ENCODE results near the gene CD27. TPM values are rescaled to one million over a fixed set of nuclear protein-coding genes. Genes with fewer than 3 reads are reported as not detected.
"Not testable (repeated sequence)": the region's sequence is repeated elsewhere in the genome, so short reads cannot be mapped to it uniquely, and the experiment has no call there.

The CD27 gene
- total RNA-seq, 2 experiments from 2014 or later, result 115 to 134 TPM

DNA sequence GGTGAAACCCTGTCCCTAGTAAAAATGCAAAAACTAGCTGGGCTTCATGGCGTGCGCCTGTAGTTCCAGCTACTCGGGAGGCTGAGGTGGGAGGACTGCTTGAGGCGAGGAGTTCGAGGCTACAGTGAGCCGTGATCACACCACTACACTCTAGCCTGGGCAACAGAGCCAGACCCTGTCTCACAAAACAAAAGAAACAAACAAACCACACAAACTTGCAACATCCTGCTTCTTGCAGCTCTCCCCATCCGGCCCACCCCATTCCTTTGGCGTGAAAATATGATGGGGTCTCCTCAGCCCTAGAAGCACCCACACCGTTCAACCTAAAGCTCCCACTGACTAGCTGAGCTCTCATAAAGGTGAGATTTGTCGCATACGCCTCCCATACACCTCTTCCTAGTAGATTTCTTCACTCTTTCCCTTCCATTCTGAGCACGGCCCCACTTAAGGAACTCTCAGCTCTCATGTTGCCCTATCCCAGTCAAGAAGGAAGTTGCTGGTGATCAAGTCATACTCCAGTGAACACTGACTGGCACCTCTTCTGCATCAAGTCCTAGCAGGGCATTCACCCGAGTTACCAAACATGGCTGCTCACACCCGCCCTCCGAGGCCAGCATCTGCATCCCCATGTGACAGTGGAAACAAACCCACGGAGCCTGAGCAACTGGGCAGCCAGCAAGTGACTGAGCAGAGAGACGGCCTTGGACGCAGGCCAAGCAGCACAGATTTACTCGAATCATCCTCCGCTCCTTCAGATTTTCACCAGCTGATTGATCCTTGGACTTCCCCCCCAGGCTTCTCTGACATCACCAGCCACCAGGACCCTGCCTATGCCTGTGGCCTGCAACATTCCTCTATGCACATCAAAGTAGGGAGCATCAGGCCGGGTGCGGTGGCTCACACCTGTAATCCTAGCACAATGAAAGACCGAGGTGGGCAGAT lies 18.9 kb upstream of the CD27 start:
- ChIA-PET CTCF (interaction anchor here (0.6 to 3.1 kb wide), 14 partner anchors 9 to 139 kb away, joined by 3 to 18 read pairs (median 5); partner anchors contain the start of genes GAPDH, MRPL51, TAPBPL and VAMP1), POLR2A (interaction anchor here (0.6 to 0.7 kb wide), 2 partner anchors 67 to 93 kb away, joined by 3 read pairs; partner anchors contain the start of gene MRPL51)
- H3K36me3 Mint-ChIP-seq (ENCODE audit: low read depth), result no peaks in the 10 kb centered on the region
- peaks cover 61% of the 10 kb centered on the region for H3K4me1 Mint-ChIP-seq
- DNase-seq, result no peak
- no peaks in the 10 kb centered on the region for H3K9me3 Mint-ChIP-seq
- H3K27ac Mint-ChIP-seq, result peak overlapping the region; percentile 89
- peaks cover under 1% of the 10 kb centered on the region for H3K27me3 Mint-ChIP-seq
- H3K4me3 Mint-ChIP-seq, result no peak overlapping the region

DNA sequence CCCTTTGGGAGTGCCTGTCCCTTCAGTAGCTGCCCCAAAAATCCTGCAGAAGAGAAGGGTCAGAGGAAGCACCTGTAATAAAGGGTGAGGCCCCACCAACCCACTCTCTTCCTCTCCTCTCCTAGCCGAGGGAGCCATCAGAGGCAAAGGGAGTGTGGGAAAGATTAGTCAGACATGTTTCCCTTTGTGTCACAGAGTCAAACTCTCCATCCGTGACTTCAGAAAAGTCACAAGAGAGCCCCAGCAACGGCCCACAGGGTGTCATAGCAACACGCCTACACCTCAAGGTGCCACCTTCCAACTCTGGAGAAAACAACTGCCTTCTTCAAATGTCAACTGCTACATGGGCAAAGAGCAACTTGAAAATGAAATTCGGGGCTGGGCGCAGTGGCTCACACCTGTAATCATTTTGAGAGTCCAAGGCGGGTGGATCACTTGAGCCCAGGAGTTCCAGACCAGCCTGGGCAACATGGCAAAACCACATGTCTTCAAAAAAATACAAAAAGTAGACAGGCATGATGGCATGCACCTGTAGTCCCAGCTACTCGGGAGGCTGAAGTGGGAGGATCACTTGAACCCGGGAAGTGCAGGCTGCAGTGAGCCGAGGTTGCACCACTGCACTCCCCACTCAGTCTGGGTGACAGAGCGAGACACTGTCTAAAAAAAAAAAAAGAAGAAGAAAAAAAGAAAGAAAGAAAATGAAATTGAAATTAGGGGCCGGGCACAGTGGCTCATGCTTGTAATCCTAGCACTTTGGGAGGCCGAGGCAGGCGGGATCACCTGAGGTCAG lies 17.7 kb upstream of the CD27 start:
- Mint-ChIP-seq H3K27me3 (no peaks in the 10 kb centered on the region), H3K27ac (peak overlapping the region; percentile 89), H3K9me3 (no peaks in the 10 kb centered on the region), H3K4me1 (peaks cover 69% of the 10 kb centered on the region), H3K36me3 (ENCODE audit: low read depth) (no peaks in the 10 kb centered on the region), H3K4me3 (peak overlapping the region; percentile 42)
- peak; percentile 86 for DNase-seq
- ChIA-PET POLR2A (interaction anchor here (1.3 kb wide), 1 partner anchor 107 kb away, joined by 3 read pairs; the partner anchor contains the start of gene GAPDH), CTCF (interaction anchor here (1.0 to 3.1 kb wide), 11 partner anchors 8 to 114 kb away, joined by 3 to 18 read pairs (median 4); partner anchors contain the start of gene TAPBPL)

DNA sequence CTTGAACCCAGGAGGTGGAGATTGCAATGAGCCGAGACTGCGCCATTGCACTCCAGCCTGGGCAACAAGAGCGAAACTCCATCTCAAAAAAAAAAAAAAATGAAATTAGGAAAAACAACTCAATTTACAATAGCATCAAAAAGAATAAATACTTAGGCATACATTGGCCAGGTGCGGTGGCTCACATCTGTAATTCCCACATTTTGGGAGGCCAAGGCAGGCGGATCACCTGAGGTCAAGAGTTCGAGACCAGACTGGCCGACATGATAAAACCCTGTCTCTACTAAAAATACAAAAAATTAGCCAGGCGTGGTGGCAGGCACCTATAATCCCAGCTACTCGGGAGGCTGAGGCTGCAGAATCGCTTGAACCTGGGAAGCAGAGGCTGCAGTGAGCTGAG lies 17.0 kb upstream of the CD27 start:
- ChIA-PET CTCF (interaction anchor here (0.6 to 3.1 kb wide), 7 partner anchors 8 to 112 kb away, joined by 3 to 18 read pairs (median 4); partner anchors contain the start of gene TAPBPL), POLR2A (interaction anchor here (1.3 kb wide), 1 partner anchor 106 kb away, joined by 3 read pairs; the partner anchor contains the start of gene GAPDH)
- not testable (repeated sequence) for H3K27me3 Mint-ChIP-seq; H3K36me3 Mint-ChIP-seq (ENCODE audit: low read depth); H3K4me3 Mint-ChIP-seq; DNase-seq; H3K9me3 Mint-ChIP-seq
- peak overlapping the region; percentile 89 for H3K27ac Mint-ChIP-seq
- peaks cover 72% of the 10 kb centered on the region for H3K4me1 Mint-ChIP-seq

DNA sequence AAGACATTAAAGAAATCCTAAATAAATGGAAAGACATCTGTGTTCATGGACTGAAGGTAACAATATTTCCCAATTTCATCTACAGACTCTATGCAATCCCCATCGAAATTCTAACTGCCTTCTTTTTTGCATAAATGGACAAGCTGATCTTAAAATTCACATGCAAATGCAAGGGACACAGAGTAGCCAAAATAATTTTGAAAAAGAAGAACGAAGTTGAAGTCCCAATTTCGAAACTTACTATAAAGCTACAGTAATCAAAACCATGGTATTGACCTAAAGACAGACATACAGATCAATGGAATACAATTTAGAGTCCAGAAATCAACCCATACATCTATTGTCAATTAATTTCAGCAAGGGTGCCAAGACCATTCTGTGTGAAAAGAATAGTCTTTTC lies 16.4 kb upstream of the CD27 start:
- peaks cover 72% of the 10 kb centered on the region for H3K4me1 Mint-ChIP-seq
- no peak overlapping the region for H3K4me3 Mint-ChIP-seq

DNA sequence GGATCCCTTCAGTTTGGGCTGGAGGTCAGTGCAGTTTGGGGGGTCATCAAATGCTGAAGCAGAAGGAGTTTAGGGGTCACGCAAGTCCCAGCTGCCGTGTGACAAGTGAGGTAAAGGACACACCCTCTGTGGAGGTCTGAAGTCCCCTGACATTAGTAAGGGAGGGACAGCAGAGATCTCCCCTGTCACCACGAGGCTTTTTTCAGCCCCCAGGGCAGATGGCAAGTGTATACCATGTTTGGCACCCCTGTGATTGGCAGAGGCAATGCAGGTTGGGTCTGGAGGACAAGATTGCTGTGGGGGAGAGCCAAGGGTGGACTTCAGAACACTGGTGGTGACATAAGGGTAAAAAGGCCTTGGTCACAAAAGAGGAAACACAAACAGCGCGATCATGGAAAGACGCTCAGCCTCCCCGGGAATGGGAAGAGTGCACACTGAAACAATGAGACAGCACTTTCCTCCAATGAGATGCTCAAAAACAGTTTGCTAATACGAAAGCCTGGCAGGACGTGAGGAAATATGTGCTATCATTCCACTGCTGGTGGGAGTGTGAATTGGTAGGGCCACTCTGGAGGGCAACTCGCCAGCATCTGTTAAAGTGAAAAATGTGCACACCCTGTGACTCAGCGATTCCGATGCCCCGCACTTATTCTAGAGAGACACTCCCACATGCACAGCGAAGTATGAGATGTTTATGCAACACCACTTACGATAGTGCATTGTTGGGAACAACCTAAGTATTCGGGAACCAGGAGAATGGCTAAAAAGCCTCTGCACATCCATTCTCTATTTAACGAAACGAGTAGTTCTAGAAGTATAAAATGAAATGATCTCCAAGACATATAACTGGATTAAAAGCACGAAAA lies 14.4 kb upstream of the CD27 start:
- H3K27ac Mint-ChIP-seq, result peak overlapping the region; percentile 57
- no peak for DNase-seq
- H3K27me3 Mint-ChIP-seq, result no peaks in the 10 kb centered on the region
- no peak overlapping the region for H3K4me3 Mint-ChIP-seq
- POLR2A ChIA-PET, result no interaction called here
- CTCF ChIA-PET, result interaction anchor here (0.6 kb wide), 1 partner anchor 124 kb away, joined by 3 read pairs; no protein-coding TSS in a partner anchor
- H3K4me1 Mint-ChIP-seq, result peaks cover 73% of the 10 kb centered on the region
- H3K9me3 Mint-ChIP-seq, result no peaks in the 10 kb centered on the region
- no peaks in the 10 kb centered on the region for H3K36me3 Mint-ChIP-seq (ENCODE audit: low read depth)

More for the DNA sequence above, 16.4 kb upstream of the CD27 start:
- Mint-ChIP-seq H3K9me3 (no peaks in the 10 kb centered on the region), H3K27me3 (no peaks in the 10 kb centered on the region), H3K27ac (peak overlapping the region; percentile 89), H3K36me3 (ENCODE audit: low read depth) (no peaks in the 10 kb centered on the region)
- CTCF ChIA-PET, result interaction anchor here (0.6 to 1.5 kb wide), 3 partner anchors 14 to 111 kb away, joined by 3 to 4 read pairs (median 3); partner anchors contain the start of gene TAPBPL
- DNase-seq, result no peak
- POLR2A ChIA-PET, result no interaction called here

DNA sequence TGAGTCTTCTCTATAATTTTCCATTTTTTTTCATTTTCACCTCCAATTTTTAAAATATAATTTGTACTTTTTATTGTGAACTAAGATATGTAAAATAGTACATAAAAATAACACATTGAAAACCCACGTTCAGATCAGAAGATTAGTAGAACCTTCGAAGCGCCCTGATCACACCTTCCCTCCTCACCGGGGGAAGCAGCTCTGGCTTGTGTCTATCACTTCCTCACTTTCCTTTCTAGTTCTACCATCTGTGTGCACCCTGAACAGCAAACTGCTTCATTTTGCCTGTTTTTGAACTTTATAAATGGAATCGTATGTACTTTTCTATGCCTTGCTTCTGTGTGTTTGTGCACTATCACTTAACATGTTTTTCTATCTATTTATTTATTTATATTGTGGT lies 11.8 kb upstream of the CD27 start:
- POLR2A ChIA-PET, result no interaction called here
- CTCF ChIA-PET, result interaction anchor here (0.6 to 5.5 kb wide), 7 partner anchors 10 to 33 kb away, joined by 3 to 37 read pairs (median 8); partner anchors contain the start of genes CD27 and TAPBPL
- no peak for DNase-seq
- no peaks in the 10 kb centered on the region for H3K9me3 Mint-ChIP-seq
- peaks cover 53% of the 10 kb centered on the region for H3K4me1 Mint-ChIP-seq
- H3K4me3 Mint-ChIP-seq, result no peak overlapping the region
- no peaks in the 10 kb centered on the region for H3K27me3 Mint-ChIP-seq
- no peaks in the 10 kb centered on the region for H3K36me3 Mint-ChIP-seq (ENCODE audit: low read depth)
- H3K27ac Mint-ChIP-seq, result peak overlapping the region; percentile 78

DNA sequence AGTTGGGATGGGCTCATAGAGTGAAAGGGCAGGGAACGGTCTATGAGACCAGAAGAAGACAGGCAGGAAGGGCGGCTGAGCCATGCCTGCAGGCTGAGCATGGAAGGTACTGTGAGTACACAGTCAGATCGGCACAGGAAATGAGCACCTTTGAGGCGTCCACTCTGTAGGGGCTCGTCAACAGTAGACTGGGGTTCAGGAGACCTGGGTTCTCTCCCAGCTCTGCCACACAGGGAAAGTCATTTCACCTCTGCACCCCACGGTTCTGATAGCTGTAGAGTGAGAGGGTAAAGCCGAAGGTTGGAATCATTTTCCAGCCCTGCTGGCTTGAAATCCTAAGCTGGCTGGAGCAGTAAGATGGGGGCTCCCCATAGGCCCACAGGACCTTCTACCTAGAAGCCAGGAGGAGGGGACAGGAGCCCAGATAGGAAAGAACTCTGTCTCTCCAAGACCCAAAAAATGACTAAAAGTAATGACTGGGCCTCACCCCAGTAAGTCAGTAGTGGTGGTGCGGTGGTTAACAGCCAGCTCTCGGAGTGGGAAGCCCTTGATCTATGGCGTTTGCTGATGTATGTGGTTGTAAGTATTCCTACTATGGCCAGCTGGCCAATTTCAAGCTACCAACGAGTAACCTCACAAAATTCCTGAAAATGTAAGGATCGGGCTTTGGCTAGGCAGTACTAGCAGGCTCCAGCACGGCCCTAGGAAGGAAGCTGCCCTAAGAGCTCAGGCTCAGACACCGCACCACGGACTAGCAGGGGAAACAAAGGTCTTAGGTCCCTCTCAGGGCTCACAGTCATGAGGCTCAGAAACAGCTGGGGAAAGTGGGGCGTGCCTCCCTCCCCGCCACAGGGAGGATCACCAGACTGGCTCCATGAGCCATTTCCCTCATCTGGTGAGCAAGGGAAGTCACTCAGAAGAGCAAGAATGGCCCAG lies 10.3 kb upstream of the CD27 start:
- H3K27me3 Mint-ChIP-seq, result no peaks in the 10 kb centered on the region
- no peaks in the 10 kb centered on the region for H3K9me3 Mint-ChIP-seq
- H3K27ac Mint-ChIP-seq, result peak overlapping the region; percentile 93
- H3K4me1 Mint-ChIP-seq, result peaks cover 52% of the 10 kb centered on the region
- CTCF ChIA-PET, result interaction anchor here (0.5 to 5.5 kb wide), 11 partner anchors 8 to 52 kb away, joined by 3 to 37 read pairs (median 7); partner anchors contain the start of genes CD27 and TAPBPL
- POLR2A ChIA-PET, result interaction anchor here (1.5 kb wide), 1 partner anchor 26 kb away, joined by 8 read pairs; no protein-coding TSS in a partner anchor
- DNase-seq, result peak; percentile 56
- H3K36me3 Mint-ChIP-seq (ENCODE audit: low read depth), result no peaks in the 10 kb centered on the region
- H3K4me3 Mint-ChIP-seq, result no peak overlapping the region

DNA sequence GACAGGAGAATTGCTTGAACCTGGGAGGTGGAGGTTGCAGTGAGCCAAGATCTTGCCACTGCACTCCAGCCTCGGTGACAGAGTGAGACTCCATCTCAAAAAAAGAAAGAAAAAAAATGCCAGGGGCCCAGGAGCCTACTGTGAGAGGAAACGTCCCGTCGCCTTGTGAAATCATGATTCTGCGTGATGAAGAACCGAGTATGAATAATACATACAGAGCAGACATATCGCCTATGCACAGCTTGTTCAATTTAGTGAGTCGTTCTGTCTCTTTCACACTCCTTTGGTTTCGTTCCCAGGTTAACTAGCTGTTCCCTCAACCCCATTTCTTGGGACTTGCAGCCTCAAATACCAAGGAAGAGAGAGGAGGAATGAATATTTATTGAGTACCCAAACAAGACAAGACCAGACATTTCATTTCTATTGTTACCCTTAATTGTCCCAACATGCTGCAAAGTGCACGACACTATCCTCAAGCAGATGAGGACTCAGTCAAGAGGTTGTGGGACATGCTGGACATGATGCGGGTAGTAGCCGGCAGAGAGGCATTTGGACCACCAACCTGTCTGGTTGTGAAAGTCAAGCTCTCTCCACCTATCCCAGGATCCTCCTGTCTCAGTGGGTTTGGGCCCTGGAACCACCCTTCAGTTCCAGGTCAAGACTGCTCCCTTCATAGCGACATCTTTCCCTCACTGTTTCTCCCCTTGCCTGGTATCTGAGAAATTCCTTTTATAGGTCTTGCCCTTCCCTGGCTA lies 8.6 kb upstream of the CD27 start:
- Mint-ChIP-seq H3K27ac (no peak overlapping the region), H3K4me3 (no peak overlapping the region), H3K27me3 (no peaks in the 10 kb centered on the region), H3K4me1 (peaks cover 36% of the 10 kb centered on the region), H3K36me3 (ENCODE audit: low read depth) (no peaks in the 10 kb centered on the region), H3K9me3 (no peaks in the 10 kb centered on the region)
- POLR2A ChIA-PET, result no interaction called here
- CTCF ChIA-PET, result interaction anchor here (0.7 to 5.5 kb wide), 8 partner anchors 7 to 110 kb away, joined by 3 to 37 read pairs (median 4); partner anchors contain the start of genes CD27 and TAPBPL
- no peak for DNase-seq

DNA sequence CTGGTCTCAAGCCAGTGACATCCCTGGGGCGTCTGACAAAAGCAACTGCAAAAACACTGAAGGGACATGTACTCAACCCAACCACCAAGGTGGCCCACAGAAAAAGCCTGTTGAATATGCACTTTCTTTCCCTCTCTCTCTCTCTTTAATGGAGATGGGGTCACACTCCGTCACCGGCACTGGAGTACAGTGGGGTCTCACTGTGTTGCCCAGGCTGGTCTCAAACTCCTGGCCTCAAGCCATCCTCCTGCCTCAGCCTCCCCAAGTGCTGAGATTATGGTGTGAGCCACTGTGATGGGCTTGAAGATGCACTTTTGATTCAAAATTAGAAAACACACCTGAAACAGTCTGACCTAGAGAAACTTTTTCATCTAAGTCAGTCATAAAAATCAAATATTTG lies 7.2 kb upstream of the CD27 start:
- no peaks in the 10 kb centered on the region for H3K9me3 Mint-ChIP-seq
- H3K27ac Mint-ChIP-seq, result no peak overlapping the region
- H3K27me3 Mint-ChIP-seq, result no peaks in the 10 kb centered on the region
- POLR2A ChIA-PET, result no interaction called here
- H3K4me1 Mint-ChIP-seq, result peaks cover 35% of the 10 kb centered on the region
- H3K36me3 Mint-ChIP-seq (ENCODE audit: low read depth), result no peaks in the 10 kb centered on the region
- CTCF ChIA-PET, result interaction anchor here (1.4 to 2.5 kb wide), 4 partner anchors 12 to 102 kb away, joined by 3 to 10 read pairs (median 10); partner anchors contain the start of gene VAMP1
- no peak for DNase-seq
- H3K4me3 Mint-ChIP-seq, result no peak overlapping the region

DNA sequence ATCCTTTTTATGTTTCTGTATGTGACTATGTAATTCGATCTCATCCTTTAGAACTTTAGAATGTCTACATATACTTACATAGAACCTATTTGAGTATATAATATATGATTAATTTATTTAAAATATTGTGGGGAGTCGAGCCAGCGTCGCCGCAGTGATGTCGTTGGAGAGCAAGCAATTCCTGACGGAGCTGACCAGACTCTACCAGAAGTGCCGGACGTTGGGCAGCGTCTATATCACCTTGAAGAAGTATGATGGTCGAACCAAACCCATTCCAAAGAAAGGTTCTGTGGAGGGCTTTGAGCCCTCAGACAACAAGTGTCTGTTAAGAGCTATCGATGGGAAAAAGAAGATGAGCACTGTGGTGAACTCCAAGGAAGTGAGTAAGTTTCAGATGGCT lies 6.4 kb upstream of the CD27 start:
- Mint-ChIP-seq H3K36me3 (ENCODE audit: low read depth) (no peaks in the 10 kb centered on the region), H3K4me3 (no peak overlapping the region), H3K9me3 (no peaks in the 10 kb centered on the region), H3K4me1 (peaks cover 35% of the 10 kb centered on the region), H3K27ac (no peak overlapping the region), H3K27me3 (no peaks in the 10 kb centered on the region)
- DNase-seq, result no peak
- POLR2A ChIA-PET, result no interaction called here
- CTCF ChIA-PET, result interaction anchor here (1.1 to 2.5 kb wide), 6 partner anchors 12 to 112 kb away, joined by 3 to 10 read pairs (median 10); partner anchors contain the start of gene VAMP1
